Measurements from ENCODE around the gene MARCHF7.

DNA sequence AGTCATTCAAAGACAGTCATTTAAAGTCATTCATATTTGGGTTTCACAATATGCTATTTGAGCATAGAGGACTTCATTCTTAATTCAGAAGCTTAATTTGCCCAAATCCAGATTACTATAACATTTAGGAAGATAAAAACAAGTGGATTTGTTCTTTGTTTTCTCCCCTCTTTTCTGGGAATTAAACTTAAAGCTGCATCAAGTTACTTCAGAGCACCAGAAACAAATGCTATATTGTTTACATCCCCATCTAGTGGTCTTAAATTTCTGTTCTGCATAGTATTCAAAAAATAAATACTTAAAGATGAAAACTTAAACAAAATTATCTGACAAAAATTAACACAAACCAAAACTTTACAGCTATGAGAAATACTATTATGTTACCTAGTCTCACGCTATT, 34.7 kb upstream of the MARCHF7 start:
- no peak for TF ChIP-seq NR2C2 (IDR thresholded peaks at IDR 0.05; ENCODE audit: borderline replicate concordance, control insufficient read depth, insufficient read length, low read depth)
- no peak for TF ChIP-seq POLR2A (IDR thresholded peaks at IDR 0.05; ENCODE audit: low read depth, low read length)
- TF ChIP-seq CTCF (IDR thresholded peaks at IDR 0.05 in 2 of 3, conservative IDR thresholded peaks at IDR 0.05 in 1 of 3; ENCODE audit: control insufficient read depth in 2 of 3, extremely low read depth in 1 of 3, insufficient read depth in 1 of 3, low read depth in 3 of 3, low read length in 3 of 3), result peak in 1 of 3 experiments; percentile 16; a peak in 2 of 6 replicates

All from GM12878 (cell line).